Measurements from ENCODE around the gene NDUFC2.

DNA sequence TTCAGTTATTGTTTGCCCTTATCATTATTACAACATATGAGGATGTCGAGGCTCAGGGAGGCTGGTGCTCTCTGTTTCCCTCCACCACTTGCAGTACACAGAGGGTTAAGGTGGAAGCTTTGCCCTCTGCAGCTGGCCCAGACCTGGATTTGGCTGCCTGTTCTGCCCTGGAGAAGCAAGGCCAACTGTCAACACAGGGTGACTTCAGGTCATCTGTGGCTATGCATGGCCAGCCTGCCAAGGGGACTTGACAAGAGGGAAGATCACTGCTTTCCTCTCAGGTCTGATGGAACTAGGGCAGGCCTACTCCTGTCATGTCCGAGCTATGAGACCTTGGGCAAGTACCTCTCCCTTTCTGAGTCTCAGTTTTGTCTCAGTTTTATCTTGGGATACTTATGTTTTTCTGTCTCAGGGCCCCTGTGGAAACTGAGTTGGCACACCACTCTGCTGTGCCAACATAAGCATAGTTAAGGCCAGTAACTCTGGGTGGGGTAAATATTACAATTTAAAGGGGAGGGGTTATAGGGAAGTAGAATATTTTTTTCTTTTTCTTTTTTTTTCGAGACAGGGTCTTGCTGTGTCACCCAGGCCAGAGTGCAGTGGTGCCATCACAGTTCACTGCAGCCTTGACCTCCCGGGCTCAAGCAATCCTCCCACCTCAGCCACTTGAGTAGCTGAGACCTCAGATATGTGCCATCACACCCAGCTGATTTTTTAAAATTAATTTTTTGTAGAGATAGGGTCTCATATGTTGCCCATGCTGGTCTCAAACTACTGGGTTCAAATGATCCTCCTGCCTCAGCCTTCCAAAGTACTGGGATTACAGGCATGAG lies 18.4 kb downstream of the NDUFC2 start:
- TF ChIP-seq, protein P1, sequence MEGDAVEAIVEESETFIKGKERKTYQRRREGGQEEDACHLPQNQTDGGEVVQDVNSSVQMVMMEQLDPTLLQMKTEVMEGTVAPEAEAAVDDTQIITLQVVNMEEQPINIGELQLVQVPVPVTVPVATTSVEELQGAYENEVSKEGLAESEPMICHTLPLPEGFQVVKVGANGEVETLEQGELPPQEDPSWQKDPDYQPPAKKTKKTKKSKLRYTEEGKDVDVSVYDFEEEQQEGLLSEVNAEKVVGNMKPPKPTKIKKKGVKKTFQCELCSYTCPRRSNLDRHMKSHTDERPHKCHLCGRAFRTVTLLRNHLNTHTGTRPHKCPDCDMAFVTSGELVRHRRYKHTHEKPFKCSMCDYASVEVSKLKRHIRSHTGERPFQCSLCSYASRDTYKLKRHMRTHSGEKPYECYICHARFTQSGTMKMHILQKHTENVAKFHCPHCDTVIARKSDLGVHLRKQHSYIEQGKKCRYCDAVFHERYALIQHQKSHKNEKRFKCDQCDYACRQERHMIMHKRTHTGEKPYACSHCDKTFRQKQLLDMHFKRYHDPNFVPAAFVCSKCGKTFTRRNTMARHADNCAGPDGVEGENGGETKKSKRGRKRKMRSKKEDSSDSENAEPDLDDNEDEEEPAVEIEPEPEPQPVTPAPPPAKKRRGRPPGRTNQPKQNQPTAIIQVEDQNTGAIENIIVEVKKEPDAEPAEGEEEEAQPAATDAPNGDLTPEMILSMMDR (IDR thresholded peaks at IDR 0.05) = no peak
- no peak for TF ChIP-seq POLR2AphosphoS5 (IDR thresholded peaks at IDR 0.05)
- TF ChIP-seq POLR2A (IDR thresholded peaks at IDR 0.05) = no peak

Measured in stomach (tissue), 4 donors.